ENCODE measurements around the gene MVP.
"Not testable (repeated sequence)": the region's sequence is repeated elsewhere in the genome, so short reads cannot be mapped to it uniquely, and the experiment has no call there.

The MVP gene

GRCh38 chr16:29830774-29831173 lies 10.5 kb downstream of the MVP start:
- DNase-seq (ENCODE audit: low read depth), result no peak
- TF ChIP-seq CTCF (conservative IDR thresholded peaks at IDR 0.05; ENCODE audit: low read length), result no peak
- H3K4me3 ChIP-seq (ENCODE audit: low read length), result no peak overlapping the region

GRCh38 chr16:29831490-29831889 lies 11.2 kb downstream of the MVP start:
- no peak overlapping the region for H3K4me3 ChIP-seq (ENCODE audit: low read length)
- DNase-seq (ENCODE audit: low read depth), result no peak
- no peak for TF ChIP-seq CTCF (conservative IDR thresholded peaks at IDR 0.05; ENCODE audit: low read length)

DNA sequence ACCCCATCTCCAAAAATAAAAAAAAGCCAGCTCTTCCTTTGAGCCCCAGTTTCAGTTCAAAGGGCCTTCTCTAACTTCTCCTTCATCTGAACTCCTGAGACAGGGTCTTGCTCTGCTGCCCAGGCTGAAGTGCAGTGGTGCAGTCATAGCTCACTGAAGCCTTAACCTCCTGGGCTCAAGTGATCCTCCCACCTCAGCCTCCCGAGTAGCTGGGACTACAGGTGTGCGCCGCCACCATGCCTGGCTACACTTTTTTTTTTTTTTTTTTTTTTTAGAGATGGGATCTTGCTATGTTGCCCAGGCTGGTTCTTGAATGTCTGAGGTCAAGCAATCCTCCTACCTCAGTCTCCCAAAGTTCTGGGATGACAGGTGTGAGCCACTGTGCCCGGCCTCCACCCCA lies 13.0 kb downstream of the MVP start:
- not testable (repeated sequence) for DNase-seq (ENCODE audit: low read depth); H3K4me3 ChIP-seq (ENCODE audit: low read length)

DNA sequence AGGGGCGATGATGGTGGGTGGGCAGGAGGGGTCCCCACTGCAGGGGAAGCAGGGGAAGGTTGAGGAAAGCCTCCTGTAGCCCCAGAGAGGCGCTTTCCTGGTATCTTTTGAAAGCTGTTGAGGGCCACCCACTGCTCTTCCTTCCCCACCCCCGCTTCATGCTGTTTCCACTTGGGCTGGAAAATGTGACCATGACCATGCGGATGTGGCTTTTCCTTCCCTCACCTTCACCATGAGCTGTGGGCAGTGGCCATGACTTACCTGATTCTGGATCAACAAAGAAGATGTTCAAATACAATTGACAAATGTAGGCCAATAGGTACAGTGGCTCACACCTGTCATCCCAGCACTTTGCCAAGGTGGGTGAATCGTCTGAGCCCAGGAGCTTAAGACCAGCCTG lies 13.8 kb downstream of the MVP start:
- no peak for DNase-seq (ENCODE audit: low read depth)
- TF ChIP-seq CTCF (conservative IDR thresholded peaks at IDR 0.05; ENCODE audit: low read length), result no peak
- H3K4me3 ChIP-seq (ENCODE audit: low read length), result no peak overlapping the region

- TF ChIP-seq CTCF (conservative IDR thresholded peaks at IDR 0.05; ENCODE audit: low read length), result no peak
- no peak overlapping the region for H3K4me3 ChIP-seq (ENCODE audit: low read length)
- no peak for DNase-seq (ENCODE audit: low read depth)
These were observed 15.7 kb downstream of the MVP start for GRCh38 chr16:29835926-29836325.

- DNase-seq (ENCODE audit: low read depth), result no peak
- no peak overlapping the region for H3K4me3 ChIP-seq (ENCODE audit: low read length)
- TF ChIP-seq CTCF (conservative IDR thresholded peaks at IDR 0.05; ENCODE audit: low read length), result no peak
These were observed 16.4 kb downstream of the MVP start for GRCh38 chr16:29836623-29837022.

DNA sequence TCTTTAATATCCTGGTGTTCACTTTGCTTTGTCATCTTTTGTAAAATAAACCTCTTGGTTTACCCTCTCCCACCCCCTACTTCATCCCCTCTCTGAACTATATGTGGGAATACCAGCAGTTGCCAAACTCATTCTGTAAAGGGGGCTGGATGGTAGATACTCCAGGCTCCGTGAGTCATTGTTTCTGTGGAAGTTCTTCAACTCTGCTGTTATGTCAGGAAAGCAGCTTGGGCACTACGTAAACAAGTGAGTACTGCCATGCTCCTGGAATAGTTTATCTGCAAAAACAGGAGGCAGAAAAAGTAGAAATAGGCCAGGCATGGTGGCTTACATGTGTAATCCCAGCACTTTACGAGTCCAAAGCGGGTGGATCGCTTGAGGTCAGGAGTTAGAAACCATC lies 17.6 kb downstream of the MVP start:
- no peak overlapping the region for H3K4me3 ChIP-seq (ENCODE audit: low read length)
- DNase-seq (ENCODE audit: low read depth), result no peak
- no peak for TF ChIP-seq CTCF (conservative IDR thresholded peaks at IDR 0.05; ENCODE audit: low read length)

DNA sequence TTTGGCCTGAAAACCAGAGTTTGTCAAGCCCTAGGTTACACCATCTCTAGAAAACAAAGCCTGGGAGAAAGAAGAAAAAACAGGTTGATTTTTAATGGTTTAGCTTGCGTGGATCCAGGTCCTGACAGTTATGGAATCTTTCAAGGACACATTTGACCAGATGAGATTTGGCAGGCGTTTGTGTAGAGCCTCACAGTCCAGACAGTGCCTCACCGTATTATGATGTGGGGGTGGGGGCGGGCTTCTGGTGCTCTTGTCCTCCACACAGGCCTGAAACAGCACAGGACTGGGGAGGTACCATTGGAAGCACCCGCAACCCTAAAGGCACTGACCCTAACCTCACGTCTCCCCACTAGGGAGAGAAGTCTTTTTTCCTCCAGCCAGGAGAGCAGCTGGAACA lies 19.6 kb downstream of the MVP start:
- no peak for TF ChIP-seq CTCF (conservative IDR thresholded peaks at IDR 0.05; ENCODE audit: low read length)
- DNase-seq (ENCODE audit: low read depth), result no peak
- H3K4me3 ChIP-seq (ENCODE audit: low read length), result no peak overlapping the region

Measured in AG10803 (cell line).